ENCODE results near the gene REG1B.

The REG1B gene

DNA sequence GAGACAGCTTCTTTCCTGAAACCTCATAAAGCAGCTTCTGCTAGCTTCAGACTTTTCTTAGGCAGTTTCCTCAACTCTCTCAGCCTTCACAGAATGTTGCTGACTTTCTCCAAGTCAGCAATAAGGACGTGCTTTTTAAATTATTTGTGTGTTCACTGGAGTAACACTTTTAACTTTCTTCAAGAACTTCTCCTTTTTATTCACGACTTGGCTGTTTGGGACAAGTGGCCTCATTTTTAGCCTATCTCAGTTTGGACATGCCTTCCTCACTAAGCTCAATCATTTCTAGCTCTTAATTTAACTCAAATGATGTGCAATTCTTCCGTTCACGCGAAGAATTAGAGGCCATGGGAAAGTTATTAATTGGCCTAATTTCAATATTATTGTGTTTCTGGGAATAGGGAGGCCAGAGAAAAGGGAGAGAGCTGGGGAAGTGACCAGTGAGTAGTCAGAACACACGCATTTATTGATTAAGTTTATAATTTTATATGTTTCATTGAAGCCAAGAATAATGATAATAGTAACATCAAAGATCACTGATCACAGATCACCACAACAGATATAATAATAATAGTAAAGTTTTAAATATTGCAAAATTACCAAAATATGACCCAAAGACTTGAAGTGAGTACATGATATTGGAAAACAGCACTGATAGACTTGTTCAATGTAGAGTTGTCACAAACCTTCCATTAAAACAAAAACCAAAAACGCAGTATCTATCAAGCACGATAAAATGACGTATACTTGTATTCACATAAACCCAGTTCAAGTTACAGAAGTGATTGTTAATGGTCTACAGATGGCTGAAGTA is 37.3 kb upstream of the REG1B start:
- Histone ChIP-seq H2AFZ (ENCODE audit: low read length) (no peak overlapping the region), H3K4me3 (ENCODE audit: low read length, poor library complexity, severe bottlenecking) (no peak overlapping the region), H3F3A (ENCODE audit: low read depth) (no peaks in the 10 kb centered on the region), H3K4me1 (ENCODE audit: insufficient read depth, low read length, poor library complexity, severe bottlenecking) (no peaks in the 10 kb centered on the region), H3K27me3 (ENCODE audit: insufficient read depth, low read length, poor library complexity, severe bottlenecking) (no peaks in the 10 kb centered on the region), H3K36me3 (ENCODE audit: insufficient read depth, low read length) (no peaks in the 10 kb centered on the region), H3K9me2 (replicated peaks; ENCODE audit: low read depth, low read length) (no peaks in the 10 kb centered on the region), H4K20me1 (ENCODE audit: insufficient read depth, low read length, poor library complexity, severe bottlenecking) (no peaks in the 10 kb centered on the region), H3K9ac (ENCODE audit: low read depth, low read length, poor library complexity, severe bottlenecking) (no peak overlapping the region), H3K9me3 (ENCODE audit: insufficient read depth, low read depth, low read length) (no peaks in the 10 kb centered on the region), H3K4me2 (ENCODE audit: low read depth, low read length, poor library complexity, severe bottlenecking) (no peak overlapping the region), H3K79me2 (ENCODE audit: insufficient read depth, low read length) (no peaks in the 10 kb centered on the region)
- no peak for TF ChIP-seq EZH2phosphoT487 (IDR thresholded peaks at IDR 0.05; ENCODE audit: borderline replicate concordance)
- no peak for TF ChIP-seq CTCF (conservative IDR thresholded peaks at IDR 0.05; ENCODE audit: low read length)

GRCh38 chr2:79122676-79123075 is 34.9 kb upstream of the REG1B start:
- Histone ChIP-seq H3K4me2 (ENCODE audit: low read depth, low read length, poor library complexity, severe bottlenecking) (no peak overlapping the region), H3F3A (ENCODE audit: low read depth) (no peaks in the 10 kb centered on the region), H3K9ac (ENCODE audit: low read depth, low read length, poor library complexity, severe bottlenecking) (no peak overlapping the region), H3K9me2 (replicated peaks; ENCODE audit: low read depth, low read length) (no peaks in the 10 kb centered on the region), H3K79me2 (ENCODE audit: insufficient read depth, low read length) (no peaks in the 10 kb centered on the region), H3K4me3 (ENCODE audit: low read length, poor library complexity, severe bottlenecking) (no peak overlapping the region), H3K9me3 (ENCODE audit: insufficient read depth, low read depth, low read length) (no peaks in the 10 kb centered on the region), H3K4me1 (ENCODE audit: insufficient read depth, low read length, poor library complexity, severe bottlenecking) (no peaks in the 10 kb centered on the region), H4K20me1 (ENCODE audit: insufficient read depth, low read length, poor library complexity, severe bottlenecking) (no peaks in the 10 kb centered on the region), H3K36me3 (ENCODE audit: insufficient read depth, low read length) (no peaks in the 10 kb centered on the region), H2AFZ (ENCODE audit: low read length) (no peak overlapping the region), H3K27me3 (ENCODE audit: insufficient read depth, low read length, poor library complexity, severe bottlenecking) (no peaks in the 10 kb centered on the region)
- TF ChIP-seq CTCF (conservative IDR thresholded peaks at IDR 0.05; ENCODE audit: low read length), result no peak
- no peak for TF ChIP-seq EZH2phosphoT487 (IDR thresholded peaks at IDR 0.05; ENCODE audit: borderline replicate concordance)

- H3K4me2 ChIP-seq (ENCODE audit: low read depth, low read length, poor library complexity, severe bottlenecking), result no peak within 1 kb of the TSS
- no peaks in the 10 kb centered on the region for H3K36me3 ChIP-seq (ENCODE audit: insufficient read depth, low read length)
- H3K27me3 ChIP-seq (ENCODE audit: insufficient read depth, low read length, poor library complexity, severe bottlenecking), result no peaks in the 10 kb centered on the region
- H3F3A ChIP-seq (ENCODE audit: low read depth), result no peaks in the 10 kb centered on the region
- TF ChIP-seq CTCF (conservative IDR thresholded peaks at IDR 0.05; ENCODE audit: low read length) (no peak), EZH2phosphoT487 (IDR thresholded peaks at IDR 0.05; ENCODE audit: borderline replicate concordance) (no peak)
- H3K4me1 ChIP-seq (ENCODE audit: insufficient read depth, low read length, poor library complexity, severe bottlenecking), result no peaks in the 10 kb centered on the region
- H3K9me3 ChIP-seq (ENCODE audit: insufficient read depth, low read depth, low read length), result no peaks in the 10 kb centered on the region
- H3K4me3 ChIP-seq (ENCODE audit: low read length, poor library complexity, severe bottlenecking), result no peak within 1 kb of the TSS
- H3K9me2 ChIP-seq (replicated peaks; ENCODE audit: low read depth, low read length), result no peaks in the 10 kb centered on the region
- H4K20me1 ChIP-seq (ENCODE audit: insufficient read depth, low read length, poor library complexity, severe bottlenecking), result no peaks in the 10 kb centered on the region
- H3K79me2 ChIP-seq (ENCODE audit: insufficient read depth, low read length), result no peaks in the 10 kb centered on the region
- no peak within 1 kb of the TSS for H3K9ac ChIP-seq (ENCODE audit: low read depth, low read length, poor library complexity, severe bottlenecking)
- no peak within 1 kb of the TSS for H2AFZ ChIP-seq (ENCODE audit: low read length)
These were observed 32.5 kb upstream of the REG1B start, which contains the start of gene REG1A for GRCh38 chr2:79120194-79120713. REG1A (plus strand) TSS chr2:79120488; CDS start chr2:79120862, 374 bp downstream.

All from Loucy (cell line).